ENCODE results near the gene BLOC1S1. TPM values are rescaled to one million over a fixed set of nuclear protein-coding genes. Genes with fewer than 3 reads are reported as not detected.

The BLOC1S1 gene
- total RNA-seq, 1 donor, result 59.4 TPM

- Histone ChIP-seq H3K9me3 (ENCODE audit: low read depth, low read length) (no peaks in the 10 kb centered on the region), H3K4me3 (ENCODE audit: insufficient read depth, low read length) (peak overlapping the region; percentile 81), H3K79me2 (ENCODE audit: insufficient read depth, low read length) (no peaks in the 10 kb centered on the region), H3K27ac (ENCODE audit: low read depth, low read length) (no peak overlapping the region), H3K36me3 (ENCODE audit: insufficient read depth, low read length) (no peaks in the 10 kb centered on the region), H3K4me1 (ENCODE audit: insufficient read depth, low read length) (peaks cover 18% of the 10 kb centered on the region), H3K27me3 (ENCODE audit: insufficient read depth, low read length) (no peaks in the 10 kb centered on the region), H4K20me1 (ENCODE audit: insufficient read depth, low read length) (no peaks in the 10 kb centered on the region), H2AFZ (ENCODE audit: low read length) (no peak overlapping the region), H3K4me2 (ENCODE audit: insufficient read depth, low read length) (peak overlapping the region; percentile 96)
- no peak for DNase-seq (ENCODE audit: insufficient read length, low spot score, missing footprints)
- TF ChIP-seq CTCF (IDR thresholded peaks at IDR 0.05; ENCODE audit: extremely low read depth, low read depth, low read length), result no peak
Measured at GRCh38 chr12:55739025-55739378, 23.2 kb downstream of the BLOC1S1 start.

- Histone ChIP-seq H3K27ac (ENCODE audit: low read depth, low read length) (no peak overlapping the region), H3K4me3 (ENCODE audit: insufficient read depth, low read length) (peak overlapping the region; percentile 66), H3K4me1 (ENCODE audit: insufficient read depth, low read length) (peaks cover 31% of the 10 kb centered on the region), H3K27me3 (ENCODE audit: insufficient read depth, low read length) (no peaks in the 10 kb centered on the region), H4K20me1 (ENCODE audit: insufficient read depth, low read length) (peaks cover 6% of the 10 kb centered on the region), H2AFZ (ENCODE audit: low read length) (peak overlapping the region; percentile 88), H3K79me2 (ENCODE audit: insufficient read depth, low read length) (no peaks in the 10 kb centered on the region), H3K9me3 (ENCODE audit: low read depth, low read length) (no peaks in the 10 kb centered on the region), H3K36me3 (ENCODE audit: insufficient read depth, low read length) (no peaks in the 10 kb centered on the region), H3K4me2 (ENCODE audit: insufficient read depth, low read length) (peak overlapping the region; percentile 90)
- DNase-seq (ENCODE audit: insufficient read length, low spot score, missing footprints), result no peak
- TF ChIP-seq CTCF (IDR thresholded peaks at IDR 0.05; ENCODE audit: extremely low read depth, low read depth, low read length), result no peak
Measured at GRCh38 chr12:55741931-55742680, 26.3 kb downstream of the BLOC1S1 start.

- H3K36me3 ChIP-seq (ENCODE audit: insufficient read depth, low read length), result no peaks in the 10 kb centered on the region
- H3K79me2 ChIP-seq (ENCODE audit: insufficient read depth, low read length), result no peaks in the 10 kb centered on the region
- no peak for TF ChIP-seq CTCF (IDR thresholded peaks at IDR 0.05; ENCODE audit: extremely low read depth, low read depth, low read length)
- H4K20me1 ChIP-seq (ENCODE audit: insufficient read depth, low read length), result peaks cover 6% of the 10 kb centered on the region
- no peak within 1 kb of the TSS for H3K27ac ChIP-seq (ENCODE audit: low read depth, low read length)
- no peaks in the 10 kb centered on the region for H3K9me3 ChIP-seq (ENCODE audit: low read depth, low read length)
- H2AFZ ChIP-seq (ENCODE audit: low read length), result peak within 1 kb of the TSS; percentile 88
- peak within 1 kb of the TSS; percentile 93 for H3K4me2 ChIP-seq (ENCODE audit: insufficient read depth, low read length)
- H3K4me3 ChIP-seq (ENCODE audit: insufficient read depth, low read length), result peak within 1 kb of the TSS; percentile 82
- peaks cover 25% of the 10 kb centered on the region for H3K4me1 ChIP-seq (ENCODE audit: insufficient read depth, low read length)
- H3K27me3 ChIP-seq (ENCODE audit: insufficient read depth, low read length), result no peaks in the 10 kb centered on the region
- DNase-seq (ENCODE audit: insufficient read length, low spot score, missing footprints), result peak; percentile 99
Measured at GRCh38 chr12:55742719-55743405, 27.0 kb downstream of the BLOC1S1 start, which contains the start of gene GDF11. TSS of gene GDF11 (plus strand) at chr12:55743122. CDS start at chr12:55743317, 195 bp downstream.

All from osteoblast (primary cell).